GM23338 (cell line): Measurements from ENCODE around the gene CRBN. TPM values are rescaled to one million over a fixed set of nuclear protein-coding genes. Genes with fewer than 3 reads are reported as not detected.

ENCODE experiments used
- ATAC-seq: fragments of 200-7000 bp; cut with Tn5 transposase; 3 replicates; pipeline ENCODE4 v1.9.1; 2020
- DNase-seq: peaks from one replicate; pipeline ENCODE4 v3.0.0-alpha.2; 2015; ENCODE audit warnings: low spot score
- H2AFZ ChIP-seq: fragments of 200-600 bp; sonication (generic); 2 replicates; pipeline ENCODE4 v1.8.0; 2016; ENCODE audit warnings: antibody characterized with exemption, mild to moderate bottlenecking, moderate library complexity
- H3F3A ChIP-seq: fragments of 200-600 bp; sonication (generic); replicated peaks from 2 replicates; pipeline ENCODE4 v1.8.0; 2017; ENCODE audit warnings: antibody characterized with exemption, mixed run types, low read depth
- H3K27ac ChIP-seq: fragments of 200-600 bp; sonication (generic); 2 replicates; pipeline ENCODE4 v1.6.1; 2016; ENCODE audit warnings: low read depth
- H3K27me3 ChIP-seq: fragments of 200-600 bp; sonication (generic); 2 replicates; pipeline ENCODE4 v1.8.0; 2016; ENCODE audit warnings: mild to moderate bottlenecking, mixed run types, moderate library complexity; ENCODE audit not compliant: insufficient read depth
- H3K36me3 ChIP-seq: fragments of 200-600 bp; sonication (generic); 2 replicates; pipeline ENCODE4 v1.8.0; 2016; ENCODE audit warnings: mild to moderate bottlenecking; ENCODE audit not compliant: insufficient read depth
- H3K4me1 ChIP-seq: fragments of 200-600 bp; sonication (generic); 2 replicates; pipeline ENCODE4 v1.8.0; 2016; ENCODE audit warnings: mild to moderate bottlenecking, moderate library complexity; ENCODE audit not compliant: insufficient read depth
- H3K4me2 ChIP-seq: fragments of 200-600 bp; sonication (generic); 2 replicates; pipeline ENCODE4 v1.7.1; 2017; ENCODE audit warnings: mixed run types
- H3K4me3 ChIP-seq: fragments of 200-600 bp; sonication (generic); 2 replicates; pipeline ENCODE4 v1.6.1; 2016; ENCODE audit warnings: mixed run types
- H3K79me2 ChIP-seq: fragments of 200-600 bp; sonication (generic); replicated peaks from 2 replicates; pipeline ENCODE4 v1.8.0; 2017; ENCODE audit warnings: mild to moderate bottlenecking; ENCODE audit not compliant: insufficient read depth
- H3K9me2 ChIP-seq: fragments of 200-600 bp; sonication (generic); 2 replicates; pipeline ENCODE4 v1.8.0; 2017; ENCODE audit not compliant: insufficient read depth
- H4K20me1 ChIP-seq: fragments of 200-600 bp; sonication (generic); replicated peaks from 2 replicates; pipeline ENCODE4 v1.8.0; 2017; ENCODE audit warnings: mild to moderate bottlenecking; ENCODE audit not compliant: insufficient read depth
- H3K27ac Mint-ChIP-seq: 2 replicates; pipeline ENCODE4 v1.8.0; 2020; ENCODE audit warnings: inconsistent platforms, mild to moderate bottlenecking, moderate library complexity, mixed read lengths
- H3K27me3 Mint-ChIP-seq: 3 replicates; pipeline ENCODE4 v1.8.0; 2022; ENCODE audit warnings: low read depth, mild to moderate bottlenecking, moderate library complexity, mixed read lengths, inconsistent platforms; ENCODE audit not compliant: insufficient read depth, poor library complexity
- H3K36me3 Mint-ChIP-seq: 3 replicates; pipeline ENCODE4 v1.8.0; 2021; ENCODE audit warnings: low read depth, mild to moderate bottlenecking, inconsistent platforms, moderate library complexity, mixed read lengths
- H3K4me1 Mint-ChIP-seq: 3 replicates; pipeline ENCODE4 v1.8.0; 2020; ENCODE audit warnings: mild to moderate bottlenecking, inconsistent platforms, mixed read lengths
- H3K4me3 Mint-ChIP-seq: 3 replicates; pipeline ENCODE4 v1.8.0; 2021; ENCODE audit warnings: moderate library complexity, mild to moderate bottlenecking, inconsistent platforms, mixed read lengths
- H3K9me3 Mint-ChIP-seq: 3 replicates; pipeline ENCODE4 v1.8.0; 2020; ENCODE audit warnings: moderate library complexity, mild to moderate bottlenecking, inconsistent platforms, mixed read lengths
- CREB1 ChIP-seq: fragments of 250-450 bp; sonication (Bioruptor Pico); IDR thresholded peaks from 2 replicates; pipeline ENCODE4 v1.5.0; 2020; ENCODE audit warnings: low read depth, mild to moderate bottlenecking, moderate library complexity
- EZH2 ChIP-seq: fragments of 200-600 bp; sonication (generic); IDR thresholded peaks from one replicate; pipeline ENCODE4 v1.8.0; 2017; ENCODE audit warnings: antibody characterized with exemption, mild to moderate bottlenecking, low read depth; ENCODE audit not compliant: unreplicated experiment
- EZH2phosphoT487 ChIP-seq: fragments of 200-600 bp; sonication (generic); IDR thresholded peaks from one replicate; pipeline ENCODE4 v1.8.1; 2018; ENCODE audit warnings: antibody characterized with exemption; ENCODE audit not compliant: unreplicated experiment
- JUNB ChIP-seq: IDR thresholded peaks from one replicate; pipeline ENCODE4 v1.6.1; 2016; ENCODE audit warnings: antibody characterized with exemption; ENCODE audit not compliant: unreplicated experiment
- NANOG ChIP-seq: IDR thresholded peaks from 2 replicates; pipeline ENCODE4 v1.6.1; 2016; ENCODE audit warnings: antibody characterized with exemption, borderline replicate concordance
- POLR2AphosphoS5 ChIP-seq: IDR thresholded peaks from 2 replicates; pipeline ENCODE4 v1.6.1; 2016; ENCODE audit warnings: antibody characterized with exemption, low read depth
- STAT1 ChIP-seq: IDR thresholded peaks from one replicate; pipeline ENCODE4 v1.6.1; 2016; ENCODE audit warnings: antibody characterized with exemption; ENCODE audit not compliant: unreplicated experiment
- ZNF114 ChIP-seq: fragments of 250-450 bp; sonication (Bioruptor Pico); IDR thresholded peaks from 2 replicates; pipeline ENCODE4 v1.5.0; 2020; ENCODE audit warnings: mild to moderate bottlenecking, moderate library complexity
- polyA plus RNA-seq: library from polyadenylated mRNA; unstranded; fragments of >200 nt; fragmentation: Nextera tagmentation; extraction: Ambion mirVana; gene quantifications from 2 replicates; pipeline ENCODE4 v1.2.1, GENCODE V29; 2016
- total RNA-seq: library from RNA; depleted of rRNA; stranded (reverse); fragments of >200 nt; shearing (Covaris generic); gene quantifications from 2 replicates; pipeline ENCODE4 v1.2.3, GENCODE V29; 2014
- TF ChIP-seq, protein P1 (sequence below): IDR thresholded peaks from one replicate; pipeline ENCODE4 v1.6.1; 2018; ENCODE audit warnings: antibody characterized with exemption; ENCODE audit not compliant: unreplicated experiment
- TF ChIP-seq, protein P2 (sequence below): IDR thresholded peaks from 2 replicates; pipeline ENCODE4 v1.6.1; 2016; ENCODE audit warnings: antibody characterized with exemption
- TF ChIP-seq, protein P3 (sequence below), 2 experiments: fragments of 200-600 bp in 1 of 2; sonication (generic) in 1 of 2; conservative IDR thresholded peaks; 2 replicates each; pipeline versions ENCODE4 v1.5.1 to v1.6.1; 2016 to 2017; ENCODE audit warnings: antibody characterized with exemption in 2 of 2, low read depth in 2 of 2, mild to moderate bottlenecking in 2 of 2, moderate library complexity in 1 of 2
- TF ChIP-seq, protein P4 (sequence below): fragments of 250-450 bp; sonication (Bioruptor Pico); IDR thresholded peaks from 2 replicates; pipeline ENCODE4 v1.5.0; 2020; ENCODE audit warnings: mild to moderate bottlenecking, moderate library complexity

The CRBN gene
- total and polyA plus RNA-seq, 2 experiments from 2014 or later = 33.6 to 41.7 TPM

DNA sequence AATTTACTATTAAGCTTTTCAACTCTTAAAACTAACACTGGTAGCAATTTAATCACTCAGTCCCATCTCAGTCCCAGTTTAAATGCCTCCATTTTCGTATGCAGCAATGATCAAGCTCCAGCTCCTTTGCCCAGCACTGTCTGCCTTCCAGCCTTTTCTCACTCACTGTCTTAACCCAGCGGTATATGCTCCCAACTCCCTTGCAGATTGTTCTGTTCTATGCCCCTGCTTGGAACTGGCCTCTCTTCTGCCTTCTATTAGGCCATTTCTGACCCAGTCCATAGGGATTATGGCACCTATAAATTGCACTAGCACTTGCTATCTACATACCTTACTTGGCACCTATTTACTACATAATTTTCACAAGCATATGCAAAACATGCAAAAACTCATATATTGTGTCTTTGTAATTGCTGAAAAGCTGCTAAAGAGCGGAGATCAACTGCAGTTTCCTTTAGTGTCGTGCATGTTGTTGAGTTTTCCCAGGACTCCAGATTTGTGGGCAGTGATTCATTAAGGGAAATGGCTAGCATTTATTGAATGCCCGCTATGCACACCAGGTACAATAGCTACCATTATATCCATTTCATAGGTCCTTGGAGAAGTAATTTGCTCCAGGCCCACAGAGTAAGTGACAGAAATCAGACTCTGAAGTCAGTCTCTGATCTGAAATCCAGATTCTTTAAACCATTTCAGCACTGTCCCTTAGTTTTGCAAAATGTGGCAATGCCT lies 24.4 kb downstream of the CRBN start:
- Mint-ChIP-seq H3K27me3 (no peaks in the 10 kb centered on the region), H3K9me3 (no peaks in the 10 kb centered on the region), H3K4me3 (no peak overlapping the region), H3K4me1 (no peaks in the 10 kb centered on the region), H3K36me3 (peaks cover 33% of the 10 kb centered on the region), H3K27ac (no peak overlapping the region)
- Histone ChIP-seq H3K4me3 (no peak overlapping the region), H4K20me1 (peaks cover 7% of the 10 kb centered on the region), H3K4me2 (no peak overlapping the region), H3K4me1 (no peaks in the 10 kb centered on the region), H3K79me2 (no peaks in the 10 kb centered on the region), H3F3A (no peaks in the 10 kb centered on the region), H3K36me3 (peaks cover 19% of the 10 kb centered on the region), H3K27me3 (no peaks in the 10 kb centered on the region), H2AFZ (no peak overlapping the region), H3K27ac (no peak overlapping the region), H3K9me2 (no peaks in the 10 kb centered on the region)
- TF ChIP-seq POLR2AphosphoS5 (no peak), NANOG (no peak), STAT1 (no peak), JUNB (no peak), ZNF114 (CRISPR knock-in tag) (no peak), EZH2 (no peak), EZH2phosphoT487 (no peak), CREB1 (no peak)
- TF ChIP-seq, protein P1, sequence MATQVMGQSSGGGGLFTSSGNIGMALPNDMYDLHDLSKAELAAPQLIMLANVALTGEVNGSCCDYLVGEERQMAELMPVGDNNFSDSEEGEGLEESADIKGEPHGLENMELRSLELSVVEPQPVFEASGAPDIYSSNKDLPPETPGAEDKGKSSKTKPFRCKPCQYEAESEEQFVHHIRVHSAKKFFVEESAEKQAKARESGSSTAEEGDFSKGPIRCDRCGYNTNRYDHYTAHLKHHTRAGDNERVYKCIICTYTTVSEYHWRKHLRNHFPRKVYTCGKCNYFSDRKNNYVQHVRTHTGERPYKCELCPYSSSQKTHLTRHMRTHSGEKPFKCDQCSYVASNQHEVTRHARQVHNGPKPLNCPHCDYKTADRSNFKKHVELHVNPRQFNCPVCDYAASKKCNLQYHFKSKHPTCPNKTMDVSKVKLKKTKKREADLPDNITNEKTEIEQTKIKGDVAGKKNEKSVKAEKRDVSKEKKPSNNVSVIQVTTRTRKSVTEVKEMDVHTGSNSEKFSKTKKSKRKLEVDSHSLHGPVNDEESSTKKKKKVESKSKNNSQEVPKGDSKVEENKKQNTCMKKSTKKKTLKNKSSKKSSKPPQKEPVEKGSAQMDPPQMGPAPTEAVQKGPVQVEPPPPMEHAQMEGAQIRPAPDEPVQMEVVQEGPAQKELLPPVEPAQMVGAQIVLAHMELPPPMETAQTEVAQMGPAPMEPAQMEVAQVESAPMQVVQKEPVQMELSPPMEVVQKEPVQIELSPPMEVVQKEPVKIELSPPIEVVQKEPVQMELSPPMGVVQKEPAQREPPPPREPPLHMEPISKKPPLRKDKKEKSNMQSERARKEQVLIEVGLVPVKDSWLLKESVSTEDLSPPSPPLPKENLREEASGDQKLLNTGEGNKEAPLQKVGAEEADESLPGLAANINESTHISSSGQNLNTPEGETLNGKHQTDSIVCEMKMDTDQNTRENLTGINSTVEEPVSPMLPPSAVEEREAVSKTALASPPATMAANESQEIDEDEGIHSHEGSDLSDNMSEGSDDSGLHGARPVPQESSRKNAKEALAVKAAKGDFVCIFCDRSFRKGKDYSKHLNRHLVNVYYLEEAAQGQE = no peak
- TF ChIP-seq, protein P2, sequence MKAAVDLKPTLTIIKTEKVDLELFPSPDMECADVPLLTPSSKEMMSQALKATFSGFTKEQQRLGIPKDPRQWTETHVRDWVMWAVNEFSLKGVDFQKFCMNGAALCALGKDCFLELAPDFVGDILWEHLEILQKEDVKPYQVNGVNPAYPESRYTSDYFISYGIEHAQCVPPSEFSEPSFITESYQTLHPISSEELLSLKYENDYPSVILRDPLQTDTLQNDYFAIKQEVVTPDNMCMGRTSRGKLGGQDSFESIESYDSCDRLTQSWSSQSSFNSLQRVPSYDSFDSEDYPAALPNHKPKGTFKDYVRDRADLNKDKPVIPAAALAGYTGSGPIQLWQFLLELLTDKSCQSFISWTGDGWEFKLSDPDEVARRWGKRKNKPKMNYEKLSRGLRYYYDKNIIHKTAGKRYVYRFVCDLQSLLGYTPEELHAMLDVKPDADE = no peak
- TF ChIP-seq, protein P3, sequence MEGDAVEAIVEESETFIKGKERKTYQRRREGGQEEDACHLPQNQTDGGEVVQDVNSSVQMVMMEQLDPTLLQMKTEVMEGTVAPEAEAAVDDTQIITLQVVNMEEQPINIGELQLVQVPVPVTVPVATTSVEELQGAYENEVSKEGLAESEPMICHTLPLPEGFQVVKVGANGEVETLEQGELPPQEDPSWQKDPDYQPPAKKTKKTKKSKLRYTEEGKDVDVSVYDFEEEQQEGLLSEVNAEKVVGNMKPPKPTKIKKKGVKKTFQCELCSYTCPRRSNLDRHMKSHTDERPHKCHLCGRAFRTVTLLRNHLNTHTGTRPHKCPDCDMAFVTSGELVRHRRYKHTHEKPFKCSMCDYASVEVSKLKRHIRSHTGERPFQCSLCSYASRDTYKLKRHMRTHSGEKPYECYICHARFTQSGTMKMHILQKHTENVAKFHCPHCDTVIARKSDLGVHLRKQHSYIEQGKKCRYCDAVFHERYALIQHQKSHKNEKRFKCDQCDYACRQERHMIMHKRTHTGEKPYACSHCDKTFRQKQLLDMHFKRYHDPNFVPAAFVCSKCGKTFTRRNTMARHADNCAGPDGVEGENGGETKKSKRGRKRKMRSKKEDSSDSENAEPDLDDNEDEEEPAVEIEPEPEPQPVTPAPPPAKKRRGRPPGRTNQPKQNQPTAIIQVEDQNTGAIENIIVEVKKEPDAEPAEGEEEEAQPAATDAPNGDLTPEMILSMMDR (conservative IDR thresholded peaks at IDR 0.05; ENCODE audit: low read depth in 2 of 2) = no peak
- TF ChIP-seq, protein P4, sequence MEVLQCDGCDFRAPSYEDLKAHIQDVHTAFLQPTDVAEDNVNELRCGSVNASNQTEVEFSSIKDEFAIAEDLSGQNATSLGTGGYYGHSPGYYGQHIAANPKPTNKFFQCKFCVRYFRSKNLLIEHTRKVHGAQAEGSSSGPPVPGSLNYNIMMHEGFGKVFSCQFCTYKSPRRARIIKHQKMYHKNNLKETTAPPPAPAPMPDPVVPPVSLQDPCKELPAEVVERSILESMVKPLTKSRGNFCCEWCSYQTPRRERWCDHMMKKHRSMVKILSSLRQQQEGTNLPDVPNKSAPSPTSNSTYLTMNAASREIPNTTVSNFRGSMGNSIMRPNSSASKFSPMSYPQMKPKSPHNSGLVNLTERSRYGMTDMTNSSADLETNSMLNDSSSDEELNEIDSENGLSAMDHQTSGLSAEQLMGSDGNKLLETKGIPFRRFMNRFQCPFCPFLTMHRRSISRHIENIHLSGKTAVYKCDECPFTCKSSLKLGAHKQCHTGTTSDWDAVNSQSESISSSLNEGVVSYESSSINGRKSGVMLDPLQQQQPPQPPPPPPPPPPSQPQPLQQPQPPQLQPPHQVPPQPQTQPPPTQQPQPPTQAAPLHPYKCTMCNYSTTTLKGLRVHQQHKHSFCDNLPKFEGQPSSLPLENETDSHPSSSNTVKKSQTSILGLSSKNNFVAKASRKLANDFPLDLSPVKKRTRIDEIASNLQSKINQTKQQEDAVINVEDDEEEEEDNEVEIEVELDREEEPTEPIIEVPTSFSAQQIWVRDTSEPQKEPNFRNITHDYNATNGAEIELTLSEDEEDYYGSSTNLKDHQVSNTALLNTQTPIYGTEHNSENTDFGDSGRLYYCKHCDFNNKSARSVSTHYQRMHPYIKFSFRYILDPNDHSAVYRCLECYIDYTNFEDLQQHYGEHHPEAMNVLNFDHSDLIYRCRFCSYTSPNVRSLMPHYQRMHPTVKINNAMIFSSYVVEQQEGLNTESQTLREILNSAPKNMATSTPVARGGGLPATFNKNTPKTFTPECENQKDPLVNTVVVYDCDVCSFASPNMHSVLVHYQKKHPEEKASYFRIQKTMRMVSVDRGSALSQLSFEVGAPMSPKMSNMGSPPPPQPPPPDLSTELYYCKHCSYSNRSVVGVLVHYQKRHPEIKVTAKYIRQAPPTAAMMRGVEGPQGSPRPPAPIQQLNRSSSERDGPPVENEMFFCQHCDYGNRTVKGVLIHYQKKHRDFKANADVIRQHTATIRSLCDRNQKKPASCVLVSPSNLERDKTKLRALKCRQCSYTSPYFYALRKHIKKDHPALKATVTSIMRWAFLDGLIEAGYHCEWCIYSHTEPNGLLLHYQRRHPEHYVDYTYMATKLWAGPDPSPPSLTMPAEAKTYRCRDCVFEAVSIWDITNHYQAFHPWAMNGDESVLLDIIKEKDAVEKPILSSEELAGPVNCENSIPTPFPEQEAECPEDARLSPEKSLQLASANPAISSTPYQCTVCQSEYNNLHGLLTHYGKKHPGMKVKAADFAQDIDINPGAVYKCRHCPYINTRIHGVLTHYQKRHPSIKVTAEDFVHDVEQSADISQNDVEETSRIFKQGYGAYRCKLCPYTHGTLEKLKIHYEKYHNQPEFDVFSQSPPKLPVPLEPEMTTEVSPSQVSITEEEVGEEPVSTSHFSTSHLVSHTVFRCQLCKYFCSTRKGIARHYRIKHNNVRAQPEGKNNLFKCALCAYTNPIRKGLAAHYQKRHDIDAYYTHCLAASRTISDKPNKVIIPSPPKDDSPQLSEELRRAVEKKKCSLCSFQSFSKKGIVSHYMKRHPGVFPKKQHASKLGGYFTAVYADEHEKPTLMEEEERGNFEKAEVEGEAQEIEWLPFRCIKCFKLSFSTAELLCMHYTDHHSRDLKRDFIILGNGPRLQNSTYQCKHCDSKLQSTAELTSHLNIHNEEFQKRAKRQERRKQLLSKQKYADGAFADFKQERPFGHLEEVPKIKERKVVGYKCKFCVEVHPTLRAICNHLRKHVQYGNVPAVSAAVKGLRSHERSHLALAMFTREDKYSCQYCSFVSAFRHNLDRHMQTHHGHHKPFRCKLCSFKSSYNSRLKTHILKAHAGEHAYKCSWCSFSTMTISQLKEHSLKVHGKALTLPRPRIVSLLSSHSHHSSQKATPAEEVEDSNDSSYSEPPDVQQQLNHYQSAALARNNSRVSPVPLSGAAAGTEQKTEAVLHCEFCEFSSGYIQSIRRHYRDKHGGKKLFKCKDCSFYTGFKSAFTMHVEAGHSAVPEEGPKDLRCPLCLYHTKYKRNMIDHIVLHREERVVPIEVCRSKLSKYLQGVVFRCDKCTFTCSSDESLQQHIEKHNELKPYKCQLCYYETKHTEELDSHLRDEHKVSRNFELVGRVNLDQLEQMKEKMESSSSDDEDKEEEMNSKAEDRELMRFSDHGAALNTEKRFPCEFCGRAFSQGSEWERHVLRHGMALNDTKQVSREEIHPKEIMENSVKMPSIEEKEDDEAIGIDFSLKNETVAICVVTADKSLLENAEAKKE (CRISPR knock-in tag) = no peak
- no peak for ATAC-seq
- DNase-seq = no peak
